ENCODE measurements around the gene OR4C16.

The OR4C16 gene, protein sequence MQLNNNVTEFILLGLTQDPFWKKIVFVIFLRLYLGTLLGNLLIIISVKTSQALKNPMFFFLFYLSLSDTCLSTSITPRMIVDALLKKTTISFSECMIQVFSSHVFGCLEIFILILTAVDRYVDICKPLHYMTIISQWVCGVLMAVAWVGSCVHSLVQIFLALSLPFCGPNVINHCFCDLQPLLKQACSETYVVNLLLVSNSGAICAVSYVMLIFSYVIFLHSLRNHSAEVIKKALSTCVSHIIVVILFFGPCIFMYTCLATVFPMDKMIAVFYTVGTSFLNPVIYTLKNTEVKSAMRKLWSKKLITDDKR

DNA sequence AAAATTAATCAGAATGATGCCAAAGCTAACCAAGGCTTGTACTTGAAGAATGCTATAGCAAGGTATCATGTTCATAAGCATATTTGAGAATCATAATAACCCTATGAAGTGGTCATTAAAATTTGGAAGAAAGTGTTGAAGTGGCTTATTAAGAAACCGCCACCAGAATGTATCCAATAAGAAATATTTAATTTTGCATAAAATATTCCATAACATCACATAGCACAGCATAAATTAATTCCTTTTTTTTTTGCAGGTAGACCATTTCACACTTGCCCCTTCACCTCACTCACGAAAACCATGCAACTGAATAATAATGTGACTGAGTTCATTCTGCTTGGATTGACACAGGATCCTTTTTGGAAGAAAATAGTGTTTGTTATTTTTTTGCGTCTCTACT lies at the start of gene OR4C16:
Gene OR4C16, plus strand, starts transcription at position 301 of the 400 bp plus-strand sequence. Its CDS starts 0 bp downstream, at position 301.
- H3K4me1 Mint-ChIP-seq (ENCODE audit: low read depth) = no peaks in the 10 kb centered on the region
- no peak within 1 kb of the TSS for H3K4me3 Mint-ChIP-seq
- intact Hi-C loops (cut with micrococcal nuclease) = no loop called here
- peaks cover 55% of the 10 kb centered on the region for H3K9me3 Mint-ChIP-seq
- H3K27ac Mint-ChIP-seq = no peak within 1 kb of the TSS
- H3K36me3 Mint-ChIP-seq (ENCODE audit: low read depth) = no peaks in the 10 kb centered on the region
- no peaks in the 10 kb centered on the region for H3K27me3 Mint-ChIP-seq

DNA sequence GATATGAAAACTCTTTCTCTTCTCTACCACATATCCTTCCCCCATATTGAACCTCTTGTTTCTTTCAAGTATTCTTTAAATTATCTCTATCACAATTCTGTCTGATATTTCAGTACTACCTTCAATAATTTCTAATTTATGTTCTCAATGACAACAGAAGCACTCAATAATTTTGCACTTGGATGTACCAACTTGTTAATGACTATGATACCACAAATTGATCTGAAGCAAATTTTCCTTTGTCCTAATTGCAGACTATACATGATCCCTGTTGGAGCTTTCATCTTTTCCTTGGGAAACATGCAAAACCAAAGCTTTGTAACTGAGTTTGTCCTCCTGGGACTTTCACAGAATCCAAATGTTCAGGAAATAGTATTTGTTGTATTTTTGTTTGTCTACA lies 17.8 kb upstream of the OR4C16 start, which contains the start of gene OR4C15:
Gene OR4C15, plus strand, starts transcription at position 301 of the 400 bp plus-strand sequence. Its CDS starts 0 bp downstream, at position 301.
- Mint-ChIP-seq H3K4me1 (ENCODE audit: low read depth) (no peaks in the 10 kb centered on the region), H3K27ac (no peak within 1 kb of the TSS), H3K36me3 (ENCODE audit: low read depth) (no peaks in the 10 kb centered on the region), H3K9me3 (peaks cover 32% of the 10 kb centered on the region), H3K27me3 (no peaks in the 10 kb centered on the region), H3K4me3 (no peak within 1 kb of the TSS)
- intact Hi-C loops (cut with micrococcal nuclease) = no loop called here

DNA sequence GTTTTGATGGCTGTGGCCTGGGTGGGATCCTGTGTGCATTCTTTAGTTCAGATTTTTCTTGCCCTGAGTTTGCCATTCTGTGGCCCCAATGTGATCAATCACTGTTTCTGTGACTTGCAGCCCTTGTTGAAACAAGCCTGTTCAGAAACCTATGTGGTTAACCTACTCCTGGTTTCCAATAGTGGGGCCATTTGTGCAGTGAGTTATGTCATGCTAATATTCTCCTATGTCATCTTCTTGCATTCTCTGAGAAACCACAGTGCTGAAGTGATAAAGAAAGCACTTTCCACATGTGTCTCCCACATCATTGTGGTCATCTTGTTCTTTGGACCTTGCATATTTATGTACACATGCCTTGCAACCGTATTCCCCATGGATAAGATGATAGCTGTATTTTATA lies 620 bp downstream of the OR4C16 start:
- Mint-ChIP-seq H3K4me3 (no peak overlapping the region), H3K9me3 (peaks cover 62% of the 10 kb centered on the region)

DNA sequence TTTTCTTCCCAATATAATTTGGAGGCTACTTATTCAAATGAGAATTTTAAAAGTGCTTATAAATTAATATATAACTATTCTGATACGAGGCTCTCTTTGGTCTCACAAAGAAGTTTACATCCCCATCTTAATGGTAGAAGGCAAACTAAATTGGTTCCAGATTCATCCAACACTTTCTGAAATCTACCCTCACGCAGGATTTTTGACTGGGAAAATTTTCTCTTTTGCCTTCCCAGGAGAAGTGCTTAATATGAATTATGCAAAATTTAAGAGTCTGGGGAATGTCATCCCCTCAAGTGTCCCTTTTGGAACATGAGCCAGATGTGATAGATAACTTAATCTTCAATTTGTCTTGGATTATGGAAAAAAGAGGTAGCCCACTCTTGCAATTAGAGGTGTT lies 35.6 kb downstream of the OR4C16 start, which contains the start of gene OR4C11:
Gene OR4C11, minus strand, starts transcription at position 101 of the 400 bp plus-strand sequence. CDS start 3,272 bp downstream, outside the sequence.
- intact Hi-C loops (cut with micrococcal nuclease) = no loop called here
- Mint-ChIP-seq H3K4me3 (no peak within 1 kb of the TSS), H3K36me3 (ENCODE audit: low read depth) (no peaks in the 10 kb centered on the region), H3K27ac (no peak within 1 kb of the TSS), H3K4me1 (ENCODE audit: low read depth) (no peaks in the 10 kb centered on the region), H3K27me3 (no peaks in the 10 kb centered on the region), H3K9me3 (peaks cover 46% of the 10 kb centered on the region)

More for the DNA sequence above, 620 bp downstream of the OR4C16 start:
- intact Hi-C loops (cut with micrococcal nuclease) = no loop called here
- no peak overlapping the region for H3K27ac Mint-ChIP-seq
- H3K27me3 Mint-ChIP-seq = no peaks in the 10 kb centered on the region
- no peaks in the 10 kb centered on the region for H3K4me1 Mint-ChIP-seq (ENCODE audit: low read depth)
- H3K36me3 Mint-ChIP-seq (ENCODE audit: low read depth) = no peaks in the 10 kb centered on the region

Measured in dendritic cell treated with granulocyte-macrophage colony-stimulating factor and Interleukin-4, amounts not matched to agents 40 ng/mL and 50 ng/mL, for 4 days (primary cell).